ENCODE data around the gene STARD3.
A peak's percentile ranks its signal among the peaks of the same experiment; 100 is the strongest.

STARD3 gene

DNA sequence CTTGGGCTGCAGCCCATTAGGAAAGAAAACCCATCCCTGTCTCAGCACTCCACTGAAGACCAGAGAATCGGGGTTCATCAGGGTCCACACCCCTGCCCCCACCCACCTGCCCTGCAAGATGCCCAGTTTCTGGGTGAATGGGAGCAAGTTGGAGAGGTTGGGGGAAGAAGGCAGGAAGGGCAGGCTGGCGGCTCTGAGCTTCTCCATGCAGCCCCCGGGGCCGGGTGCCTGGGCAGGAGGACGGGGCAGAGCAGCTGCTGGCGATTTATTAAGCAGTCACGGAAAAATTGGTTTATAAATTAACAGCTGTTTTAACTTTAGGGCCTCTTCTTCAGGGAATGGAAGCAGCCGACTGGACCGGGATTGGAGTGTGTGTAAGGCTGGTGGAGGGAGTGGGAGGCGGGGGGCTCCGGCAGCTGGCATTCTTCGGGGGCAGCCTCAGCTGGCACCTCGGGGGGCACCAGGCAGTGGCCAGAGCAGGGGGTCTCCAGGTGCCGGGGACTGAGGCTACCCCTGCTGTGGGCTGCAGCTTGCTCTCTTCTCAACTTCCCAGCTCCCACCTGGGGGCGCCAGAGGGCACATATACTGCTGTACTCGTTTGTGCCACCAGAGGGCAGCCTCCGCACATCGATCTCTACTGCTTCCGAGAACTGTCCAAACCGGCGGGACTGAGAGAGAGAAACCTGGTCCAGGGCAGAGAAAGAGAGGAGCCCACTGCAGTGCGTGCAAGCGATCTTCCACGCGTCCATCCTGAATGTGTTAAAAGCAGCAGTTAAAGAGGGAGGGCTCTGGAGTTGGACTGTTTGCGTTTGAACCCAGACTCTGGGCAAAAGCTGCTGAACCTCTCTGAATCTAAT lies 15.2 kb upstream of the STARD3 start:
- DNase-seq: peak; percentile 74

DNA sequence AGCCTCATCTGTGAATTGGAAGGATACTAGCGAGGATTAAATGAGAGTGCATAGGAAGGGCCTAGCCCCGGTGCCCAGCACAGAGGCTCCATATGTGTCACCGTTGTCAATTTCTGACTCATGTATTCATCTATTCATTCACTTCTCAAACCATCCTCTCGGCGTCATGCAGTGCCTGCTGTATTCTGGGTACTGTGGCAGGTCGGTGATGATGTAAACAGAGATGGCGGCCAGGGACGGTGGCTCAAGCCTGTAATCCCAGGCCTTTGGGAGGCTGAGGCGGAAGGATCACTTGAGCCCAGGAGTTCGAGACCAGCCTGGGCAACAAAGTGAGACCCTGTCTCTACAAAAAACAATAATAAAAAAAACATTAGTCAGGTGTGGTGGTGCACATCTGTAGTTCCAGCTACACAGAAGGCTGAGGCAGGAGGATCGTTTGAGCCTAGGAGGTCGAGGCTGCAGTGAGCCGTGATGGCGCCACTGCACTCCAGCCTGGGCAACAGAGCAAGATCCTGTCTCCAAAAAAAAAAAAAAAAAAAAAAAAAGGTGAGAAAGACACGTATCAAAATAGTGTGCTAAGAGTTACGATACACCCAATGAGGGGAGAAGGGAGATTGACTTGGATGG lies 14.5 kb upstream of the STARD3 start:
- DNase-seq: no peak

DNA sequence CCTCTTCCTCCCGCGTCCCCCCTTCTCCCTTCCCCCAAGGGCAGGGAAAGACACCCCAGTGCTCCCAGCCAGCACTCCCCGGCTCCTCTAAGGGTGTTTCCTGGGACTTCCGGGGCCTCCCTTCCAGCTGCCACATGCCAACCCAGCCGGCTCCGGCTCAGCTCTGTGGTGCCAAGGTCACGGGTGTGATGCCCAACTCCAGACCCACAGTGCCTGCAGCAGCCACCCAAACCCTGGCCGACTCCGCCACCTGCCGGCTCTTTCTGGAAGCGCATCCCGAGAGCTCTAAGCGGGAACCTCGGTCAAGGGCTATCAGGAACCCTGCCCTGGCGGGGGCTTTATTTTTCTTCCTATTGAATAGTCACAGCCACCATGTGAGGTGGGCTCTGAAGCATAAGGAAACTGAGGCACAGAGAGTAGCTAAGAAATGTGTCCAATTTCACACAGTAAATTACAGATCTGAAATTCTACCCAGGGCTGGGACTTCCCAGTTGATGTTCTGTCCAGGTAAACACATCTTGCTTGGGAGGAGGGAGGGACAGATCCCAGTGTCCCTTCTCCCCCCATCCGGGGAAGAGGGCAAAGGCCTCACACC lies 13.5 kb upstream of the STARD3 start:
- DNase-seq: peak; percentile 46

DNA sequence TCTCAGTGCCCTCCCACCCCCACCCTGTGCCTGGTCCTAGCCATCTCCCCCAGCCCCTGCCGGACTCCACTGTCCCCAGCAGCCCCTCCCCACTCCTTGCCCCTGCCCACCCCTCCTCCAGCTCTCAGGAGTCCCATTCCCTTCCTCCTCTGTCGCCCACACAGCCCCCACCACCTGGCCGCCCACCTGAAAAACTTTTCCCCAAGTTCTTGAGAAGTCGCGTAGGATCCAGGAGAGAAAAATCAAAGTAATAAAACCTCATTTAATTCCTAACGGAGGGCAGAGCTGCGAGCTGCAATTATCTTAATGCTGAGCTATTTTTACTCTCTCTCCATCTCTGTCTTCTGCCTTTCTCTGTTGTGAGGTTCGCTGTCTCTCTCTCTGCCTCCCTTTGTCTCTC lies 12.6 kb upstream of the STARD3 start:
- DNase-seq: no peak

DNA sequence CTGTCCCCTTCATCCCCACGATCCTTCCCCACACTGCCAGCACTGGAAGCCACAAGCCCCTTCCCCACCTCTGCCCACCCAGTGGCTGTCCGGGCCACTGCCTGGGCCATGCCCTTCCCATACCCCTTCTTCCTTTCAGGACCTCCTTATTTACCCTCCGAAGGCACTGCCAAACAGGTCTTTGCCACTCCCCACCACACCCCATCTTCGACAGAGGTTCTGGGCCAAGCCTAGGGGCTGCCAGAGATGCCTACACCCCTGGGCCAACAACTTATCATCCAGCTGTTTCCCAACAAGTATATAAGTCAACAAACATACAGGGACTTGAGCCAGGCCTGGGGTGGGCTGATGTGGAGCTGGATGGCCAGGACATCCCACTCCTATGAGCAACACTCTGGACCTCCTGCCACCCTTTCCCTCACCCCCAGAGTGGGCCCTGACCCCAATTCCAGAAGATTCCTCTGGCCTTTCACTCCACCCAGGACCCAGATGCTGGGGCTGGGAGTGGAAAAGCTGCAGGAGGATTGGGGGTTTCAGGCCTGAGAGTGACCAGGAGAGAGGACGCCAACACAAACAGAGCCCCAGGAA lies 11.7 kb upstream of the STARD3 start:
- no peak for DNase-seq

DNA sequence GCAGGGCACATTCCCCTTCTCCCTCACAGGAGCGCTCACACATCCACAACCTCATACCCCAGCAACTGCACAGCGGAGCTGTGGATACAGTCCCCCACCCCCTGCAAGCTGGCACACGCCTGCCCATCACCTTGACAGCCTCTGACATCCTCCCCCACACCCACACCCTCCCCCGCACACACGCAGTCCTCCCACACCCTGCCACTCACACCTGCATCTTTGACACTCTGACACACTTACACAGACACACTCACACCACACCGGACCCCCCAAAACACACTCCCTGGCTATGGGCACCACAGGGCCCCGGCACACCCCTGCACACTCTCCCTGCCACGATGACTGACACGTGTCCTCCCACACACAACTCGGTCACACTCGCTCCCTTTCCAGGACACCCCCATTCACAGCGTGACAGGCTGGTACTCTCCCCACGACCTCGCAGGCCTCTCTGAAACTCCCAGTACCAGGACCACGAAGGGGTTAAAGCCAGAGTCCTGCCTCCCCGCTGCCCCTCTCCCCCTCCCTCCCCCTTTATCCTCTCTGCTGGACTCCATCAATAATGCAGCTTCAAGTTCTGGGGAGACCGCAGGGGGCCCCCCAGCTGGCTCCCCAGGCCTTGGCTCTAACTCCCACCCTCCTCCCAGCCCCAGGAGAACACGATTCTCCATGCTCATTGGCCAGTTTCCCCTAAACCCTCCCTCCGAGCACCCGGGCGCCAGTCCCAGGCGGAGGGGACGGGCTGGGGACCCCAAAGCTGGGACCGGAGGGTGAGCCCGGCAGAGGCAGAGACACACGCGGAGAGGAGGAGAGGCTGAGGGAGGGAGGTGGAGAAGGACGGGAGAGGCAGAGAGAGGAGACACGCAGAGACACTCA lies 10.5 kb upstream of the STARD3 start, which contains the start of gene PPP1R1B:
TSS of gene PPP1R1B (plus strand) at position 782 of the 876 bp plus-strand sequence. CDS start 441 bp downstream, outside the sequence.
- no peak for DNase-seq

DNA sequence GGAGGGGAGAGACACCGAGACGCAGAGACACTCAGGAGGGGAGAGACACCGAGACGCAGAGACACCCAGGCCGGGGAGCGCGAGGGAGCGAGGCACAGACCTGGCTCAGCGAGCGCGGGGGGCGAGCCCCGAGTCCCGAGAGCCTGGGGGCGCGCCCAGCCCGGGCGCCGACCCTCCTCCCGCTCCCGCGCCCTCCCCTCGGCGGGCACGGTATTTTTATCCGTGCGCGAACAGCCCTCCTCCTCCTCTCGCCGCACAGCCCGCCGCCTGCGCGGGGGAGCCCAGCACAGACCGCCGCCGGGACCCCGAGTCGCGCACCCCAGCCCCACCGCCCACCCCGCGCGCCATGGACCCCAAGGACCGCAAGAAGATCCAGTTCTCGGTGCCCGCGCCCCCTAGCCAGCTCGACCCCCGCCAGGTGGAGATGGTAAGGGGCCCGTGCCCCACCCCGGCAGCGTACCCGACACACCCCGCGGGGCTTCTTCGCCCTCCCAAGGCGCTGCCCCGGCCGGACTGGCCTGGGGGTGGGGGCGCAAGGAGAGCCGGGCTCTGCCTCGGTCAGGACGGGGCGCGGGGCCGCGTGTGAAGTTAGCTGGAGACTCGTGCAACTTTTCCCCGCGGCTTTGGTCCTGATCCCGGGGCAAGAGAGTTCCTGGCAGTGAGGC lies 9.8 kb upstream of the STARD3 start:
- no peak for DNase-seq

DNA sequence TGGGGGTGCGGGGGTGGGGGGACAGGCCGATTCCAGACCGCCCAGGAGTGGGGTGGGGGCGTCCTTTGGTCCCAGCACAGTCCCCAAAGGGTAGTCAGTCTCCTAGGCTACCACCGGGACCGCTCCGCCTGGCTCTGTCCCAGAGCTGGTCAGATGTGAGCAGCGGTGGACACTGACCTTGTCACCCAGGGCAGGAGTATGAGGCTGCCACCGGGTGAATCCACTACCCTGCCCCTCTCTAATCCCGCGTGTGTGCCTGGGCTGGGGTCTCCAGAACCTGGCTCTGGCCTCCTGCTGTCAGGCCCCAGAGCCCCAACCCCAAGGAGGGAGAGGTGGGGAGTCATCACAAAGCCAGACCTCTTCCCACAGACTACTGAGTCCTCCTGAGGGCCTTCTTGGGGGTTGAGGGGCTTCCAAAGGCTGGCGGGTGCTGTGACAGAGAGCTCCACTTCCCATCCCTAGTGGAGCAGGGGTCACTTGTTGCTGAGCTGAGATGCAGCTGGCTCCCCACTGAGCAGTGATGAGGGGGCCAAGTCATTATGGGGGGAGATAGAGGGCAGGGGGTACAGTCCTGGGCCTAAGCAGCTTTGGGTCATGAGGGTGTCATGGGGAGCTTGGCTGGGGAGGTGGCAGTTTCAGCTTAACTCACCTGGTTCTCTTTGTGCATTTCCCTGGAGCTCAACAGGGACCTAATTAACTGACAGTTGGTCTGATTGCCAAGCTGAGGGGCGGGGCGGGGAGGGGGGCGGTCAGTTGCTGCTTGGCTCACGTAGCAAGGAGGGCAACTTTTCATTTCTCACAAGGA lies 9.0 kb upstream of the STARD3 start:
- DNase-seq: no peak

DNA sequence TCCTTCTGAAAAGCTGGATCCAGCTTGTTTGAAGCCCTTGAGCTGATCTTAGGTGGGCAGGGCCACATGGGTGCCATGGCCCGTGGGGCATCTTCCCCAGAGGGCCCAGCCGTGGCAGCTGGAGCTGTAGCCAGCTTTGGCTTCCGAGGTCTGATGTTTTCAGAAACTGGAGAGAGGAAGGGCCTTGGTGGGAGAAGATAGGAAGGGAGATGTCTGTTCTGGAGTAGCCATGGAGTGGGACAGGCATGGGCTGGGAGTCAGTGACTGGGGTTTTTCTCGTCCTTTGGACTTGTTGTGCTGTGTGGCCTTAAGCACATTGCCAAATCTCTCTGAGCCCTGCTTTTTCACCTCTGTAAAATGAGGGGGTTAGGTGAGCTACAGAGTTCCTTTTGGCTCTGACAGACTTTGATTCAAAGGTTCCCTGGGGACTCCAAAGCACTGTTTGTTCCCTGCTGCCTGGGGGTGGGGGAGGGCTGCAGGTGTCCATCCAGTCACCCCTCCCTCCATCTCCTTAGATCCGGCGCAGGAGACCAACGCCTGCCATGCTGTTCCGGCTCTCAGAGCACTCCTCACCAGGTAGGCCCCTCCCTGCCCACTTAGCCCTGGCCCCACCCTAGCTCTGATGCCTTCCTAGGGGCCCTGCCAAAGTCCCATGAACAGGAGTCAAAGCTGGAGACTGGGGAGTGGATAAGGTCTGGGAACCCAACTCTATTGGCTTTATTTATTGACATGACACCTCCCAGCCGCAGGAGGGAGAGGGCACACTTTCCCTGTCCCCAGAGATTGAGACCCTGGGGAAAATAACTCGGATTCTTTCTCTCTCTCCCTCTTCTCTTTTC lies 8.1 kb upstream of the STARD3 start:
- no peak for DNase-seq

DNA sequence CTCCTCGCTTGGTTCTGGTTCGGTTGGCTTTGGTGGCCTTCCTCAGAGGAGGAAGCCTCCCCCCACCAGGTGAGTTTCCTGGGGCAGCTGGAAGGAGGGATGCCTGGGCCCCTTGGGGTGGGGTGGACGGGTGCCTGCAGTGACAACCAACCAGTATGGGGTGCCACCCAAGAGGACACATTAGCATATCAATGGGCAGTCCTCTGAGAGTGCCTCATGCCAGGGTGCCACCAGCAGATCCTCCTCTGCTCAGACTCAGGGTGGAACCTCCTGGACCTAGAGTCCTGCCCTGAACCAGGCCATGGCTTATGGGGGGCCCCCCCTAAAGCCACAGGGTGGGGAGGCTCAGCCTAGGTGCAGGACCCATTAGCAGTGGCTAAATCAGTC lies 7.5 kb upstream of the STARD3 start:
- DNase-seq: no peak

DNA sequence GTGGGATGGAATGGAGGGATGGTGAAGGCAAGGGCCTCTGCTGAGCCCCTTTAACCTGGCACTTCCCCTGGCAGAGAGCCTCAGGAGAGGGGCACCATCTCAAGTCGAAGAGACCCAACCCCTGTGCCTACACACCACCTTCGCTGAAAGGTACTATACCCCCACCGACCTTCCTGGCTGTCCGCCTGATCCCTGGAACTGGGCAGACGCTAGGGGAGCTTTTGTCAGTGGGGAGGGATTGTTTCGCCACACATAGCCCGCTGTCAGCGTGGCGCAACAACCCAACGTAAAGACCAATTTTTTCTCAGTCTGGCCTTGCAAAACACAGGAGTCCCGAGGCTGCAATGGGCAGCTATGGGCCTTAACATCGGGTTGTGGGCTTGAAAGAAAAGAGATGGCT lies 7.0 kb upstream of the STARD3 start:
- no peak for DNase-seq

DNA sequence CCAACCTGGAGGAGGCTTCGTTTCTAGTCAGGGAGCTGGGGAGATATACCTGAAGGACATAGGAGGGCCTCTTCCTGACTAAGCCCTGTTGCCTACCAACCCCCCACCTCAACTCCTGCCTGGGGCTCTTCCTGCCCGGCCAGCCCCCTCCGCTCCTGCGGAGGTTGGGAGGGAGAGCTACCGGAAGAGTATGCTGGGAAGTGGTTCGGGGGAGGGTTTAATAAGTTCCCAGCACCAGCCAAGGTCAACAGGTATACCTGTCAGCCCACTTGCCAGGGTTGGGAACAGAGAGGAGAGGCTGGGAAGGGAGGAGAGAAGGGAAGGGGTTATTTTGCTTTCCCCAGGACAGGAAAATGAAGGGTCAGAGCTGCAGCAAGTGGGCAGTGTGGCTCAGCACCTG lies 5.5 kb upstream of the STARD3 start:
- DNase-seq: no peak

DNA sequence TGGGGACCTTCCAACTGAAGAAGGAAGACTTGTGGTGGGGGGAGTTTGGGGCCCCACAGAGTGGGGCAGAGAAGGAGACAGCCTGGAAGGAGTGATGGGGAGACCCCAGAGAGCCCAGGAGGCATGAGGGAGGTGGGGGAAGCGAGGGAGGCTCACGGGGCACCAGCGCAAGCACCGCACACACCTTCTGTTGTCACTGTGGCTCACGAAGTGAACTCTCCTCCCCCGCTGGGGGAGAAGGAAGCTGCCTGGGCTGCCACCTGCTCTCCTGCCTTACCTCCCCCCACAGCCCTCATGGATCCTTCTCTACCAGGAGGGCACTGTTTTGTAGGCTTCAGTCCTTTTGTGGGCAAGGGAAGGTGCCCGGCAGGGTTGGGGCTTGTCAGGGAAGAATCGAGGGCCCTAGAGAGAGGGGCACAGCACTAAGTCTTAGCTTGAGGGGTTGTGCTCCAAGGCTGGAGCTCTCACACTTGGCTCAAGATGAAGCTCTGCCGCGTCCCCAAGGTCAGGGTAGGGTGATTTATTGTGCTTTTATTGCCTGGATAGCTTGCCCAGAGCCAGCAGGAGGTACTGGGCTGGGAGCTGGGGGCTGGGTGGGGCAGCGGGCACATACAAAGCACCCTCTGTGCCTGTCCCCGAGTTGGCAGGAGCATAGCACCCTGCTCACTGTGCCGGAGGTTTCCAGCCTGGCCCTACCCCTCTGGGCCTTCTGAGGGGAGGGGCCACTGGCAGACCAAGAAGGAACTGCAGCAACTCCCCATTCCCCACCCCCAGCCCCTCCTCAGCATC lies 4.6 kb upstream of the STARD3 start:
- no peak for DNase-seq

DNA sequence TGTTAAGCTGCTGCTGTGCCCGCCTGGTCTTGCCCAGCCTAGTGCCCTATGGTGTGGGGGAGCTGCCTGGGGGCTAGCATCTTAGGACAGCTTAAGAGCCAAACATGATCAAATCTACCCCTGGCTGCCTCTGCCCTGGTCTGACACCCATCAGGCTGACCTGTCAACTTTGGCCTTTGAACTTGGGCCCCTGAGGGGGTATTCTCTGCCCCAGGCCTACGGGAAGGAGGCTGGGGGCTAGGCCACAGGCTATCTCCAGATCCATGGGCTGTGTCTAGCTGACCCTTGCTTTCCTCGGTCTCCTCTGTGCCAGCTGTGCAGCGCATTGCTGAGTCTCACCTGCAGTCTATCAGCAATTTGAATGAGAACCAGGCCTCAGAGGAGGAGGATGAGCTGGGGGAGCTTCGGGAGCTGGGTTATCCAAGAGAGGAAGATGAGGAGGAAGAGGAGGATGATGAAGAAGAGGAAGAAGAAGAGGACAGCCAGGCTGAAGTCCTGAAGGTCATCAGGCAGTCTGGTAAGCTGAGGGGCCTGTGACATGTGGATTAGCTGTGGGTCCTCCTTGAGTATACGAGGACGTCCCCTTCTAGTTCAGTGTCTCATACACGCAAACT lies 3.3 kb upstream of the STARD3 start:
- DNase-seq: no peak

DNA sequence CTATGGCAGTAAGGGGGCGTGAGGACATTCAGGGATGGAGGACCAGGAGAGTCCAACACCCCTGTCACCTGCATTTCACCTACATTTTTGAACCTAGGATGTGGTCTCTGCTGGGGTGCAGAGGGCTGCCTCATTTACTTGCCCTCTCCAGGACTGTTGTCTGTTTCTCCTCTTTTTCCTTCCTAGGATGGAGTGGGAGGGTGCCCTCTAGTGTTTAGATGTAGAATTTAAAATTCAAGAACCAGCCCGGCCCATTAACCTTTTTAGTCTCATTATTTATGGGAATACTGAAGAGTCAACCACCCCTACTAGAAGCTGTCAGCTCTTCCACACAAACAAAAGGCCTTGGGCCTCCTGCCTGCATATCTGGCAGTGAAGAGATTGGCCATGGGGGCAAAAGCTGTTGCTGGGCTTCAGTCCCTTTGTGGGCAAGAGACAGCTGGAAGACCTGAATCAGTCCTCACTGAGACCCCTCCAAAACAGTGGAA lies 2.5 kb upstream of the STARD3 start:
- peak; percentile 26 for DNase-seq

DNA sequence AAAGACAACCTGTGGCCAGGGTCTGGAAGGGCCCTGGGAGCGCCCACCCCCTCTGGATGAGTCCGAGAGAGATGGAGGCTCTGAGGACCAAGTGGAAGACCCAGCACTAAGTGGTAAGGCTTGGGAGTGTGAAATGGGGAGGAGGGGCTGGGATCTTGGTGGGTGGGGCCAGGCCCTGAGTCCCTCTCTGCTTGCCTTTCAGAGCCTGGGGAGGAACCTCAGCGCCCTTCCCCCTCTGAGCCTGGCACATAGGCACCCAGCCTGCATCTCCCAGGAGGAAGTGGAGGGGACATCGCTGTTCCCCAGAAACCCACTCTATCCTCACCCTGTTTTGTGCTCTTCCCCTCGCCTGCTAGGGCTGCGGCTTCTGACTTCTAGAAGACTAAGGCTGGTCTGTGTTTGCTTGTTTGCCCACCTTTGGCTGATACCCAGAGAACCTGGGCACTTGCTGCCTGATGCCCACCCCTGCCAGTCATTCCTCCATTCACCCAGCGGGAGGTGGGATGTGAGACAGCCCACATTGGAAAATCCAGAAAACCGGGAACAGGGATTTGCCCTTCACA lies 1.2 kb upstream of the STARD3 start:
- no peak for DNase-seq

DNA sequence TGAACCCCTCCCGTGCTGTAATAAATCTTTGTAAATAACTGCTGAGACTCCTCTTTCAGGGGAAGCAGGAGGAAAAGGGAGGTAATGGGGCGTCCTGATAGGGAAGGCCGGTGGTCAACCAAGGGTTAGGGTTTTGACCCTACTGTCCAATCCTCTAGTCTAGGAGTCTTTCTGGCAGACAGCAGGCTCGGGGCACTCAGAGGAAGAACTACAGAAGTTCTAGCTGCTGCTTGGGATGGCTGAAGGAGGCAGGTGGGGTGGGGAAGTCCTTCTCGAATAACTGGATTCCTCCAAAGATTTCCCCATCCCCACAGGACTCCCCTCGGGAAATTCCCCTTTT lies 387 bp upstream of the STARD3 start:
- DNase-seq: no peak

DNA sequence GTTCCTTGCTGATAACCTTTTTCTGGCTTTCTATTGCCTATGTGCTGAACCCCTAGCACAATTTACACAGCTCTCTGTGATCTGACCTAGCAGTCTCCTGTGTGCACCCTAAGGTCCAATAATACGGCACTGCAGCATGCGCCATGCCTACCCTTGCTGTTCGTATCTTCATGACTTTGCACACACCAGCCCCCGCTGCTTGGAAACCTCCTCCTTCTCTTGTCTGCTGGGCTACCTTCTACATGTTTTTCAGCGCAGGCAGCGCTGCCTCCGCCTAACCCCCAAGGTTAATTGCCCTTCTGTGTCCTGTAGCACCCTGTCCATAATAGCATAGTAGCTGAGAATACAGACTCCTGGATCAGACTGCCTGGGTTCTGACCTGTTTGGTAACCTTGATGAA lies 1.4 kb downstream of the STARD3 start:
- DNase-seq: no peak

DNA sequence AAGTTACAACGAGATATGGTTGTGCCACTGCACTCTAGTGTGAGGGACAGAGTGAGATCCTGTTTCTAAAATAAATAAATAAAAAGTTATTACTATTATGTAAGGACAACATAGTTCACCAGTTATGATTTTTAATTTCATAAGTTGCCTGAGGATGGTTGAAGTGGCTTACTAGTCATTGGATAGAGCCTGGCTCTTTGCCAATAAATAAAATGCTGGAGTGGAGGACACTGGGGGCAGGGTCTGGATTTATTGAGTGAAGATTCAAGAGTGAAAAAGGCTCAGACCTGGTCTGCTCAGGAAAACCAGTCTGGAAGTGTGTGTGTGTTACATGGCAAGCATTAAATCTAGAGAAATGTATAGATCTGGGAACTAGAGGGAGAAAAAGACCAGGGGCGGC lies 2.1 kb downstream of the STARD3 start:
- no peak for DNase-seq
